HCT116 (cell line): ENCODE results near the gene PRKCZ. TPM values are rescaled to one million over a fixed set of nuclear protein-coding genes. Genes with fewer than 3 reads are reported as not detected.

Source experiments
- ATAC-seq: fragments of 200-7000 bp; cut with Tn5 transposase; 2 replicates; pipeline ENCODE4 v1.9.1; 2020; ENCODE audit warnings: mild to moderate bottlenecking, moderate library complexity
- BruUV-seq: library from RNA; stranded (reverse); fragments of 400-500 nt; replicated peaks from 2 replicates; lab custom pipeline; 2021; lab: Mats Ljungman, UMichigan
- CTCF ChIA-PET: fragments of 300-600 bp; sonication (Branson Sonifier 250); formaldehyde crosslinking; loops from one replicate; lab custom pipeline; 2021; ENCODE audit warnings: antibody characterized with exemption; lab: Charles Lee
- POLR2A ChIA-PET: fragments of 300-600, 350-600 bp; sonication (Branson Sonifier 250); formaldehyde crosslinking; loops from one replicate; lab custom pipeline; 2021; ENCODE audit warnings: antibody characterized with exemption; lab: Charles Lee
- RAD21 ChIA-PET, 2 experiments: fragments of 300-600 bp; sonication (Branson Sonifier 250); formaldehyde crosslinking; loops; one replicate each; lab custom pipeline; 2023; ENCODE audit warnings: low total read pairs in 2 of 2; ENCODE audit not compliant: uncharacterized antibody in 2 of 2, unreplicated experiment in 2 of 2, low non-redundant PET in 1 of 2; lab: Charles Lee
- DNase-seq: peaks from one replicate; pipeline ENCODE4 v3.0.0-alpha.2; 2010; ENCODE audit warnings: low read depth, low spot score
- H2AFZ ChIP-seq: fragments of 200-600 bp; shearing (Covaris generic), sonication (generic); 2 replicates; pipeline ENCODE4 v1.6.1; 2017; ENCODE audit warnings: low read depth, mixed run types, mixed read lengths, antibody characterized with exemption, low read length; ENCODE audit not compliant: poor library complexity, severe bottlenecking
- H3K27ac ChIP-seq: 2 replicates; pipeline ENCODE4 v1.5.1; 2012; ENCODE audit warnings: low read depth, low read length
- H3K27me3 ChIP-seq: fragments of 200-600 bp; sonication (generic); 2 replicates; pipeline ENCODE4 v1.6.1; 2016; ENCODE audit warnings: mixed run types, low read length, mixed read lengths; ENCODE audit not compliant: insufficient read depth
- H3K36me3 ChIP-seq, 2 experiments: fragments of 200-500 bp in 1 of 2; fragments of 200-600 bp in 1 of 2; sonication (Bioruptor generic) in 1 of 2; sonication (generic) in 1 of 2; 2 replicates each; pipeline versions ENCODE4 v1.5.1 to v1.6.1; 2014 to 2016; ENCODE audit warnings: low read length in 2 of 2, inconsistent platforms in 1 of 2, mixed read lengths in 1 of 2, mixed run types in 1 of 2; ENCODE audit not compliant: insufficient read depth in 2 of 2, control insufficient read depth in 1 of 2
- H3K4me1 ChIP-seq, 2 experiments: fragments of 200-600 bp in 1 of 2; sonication (generic) in 1 of 2; 2 replicates each; pipeline versions ENCODE4 v1.5.1 to v1.6.1; 2012 to 2017; ENCODE audit warnings: low read length in 2 of 2, inconsistent platforms in 1 of 2, mild to moderate bottlenecking in 1 of 2, mixed read lengths in 1 of 2, mixed run types in 1 of 2, moderate library complexity in 1 of 2; ENCODE audit not compliant: insufficient read depth in 2 of 2, control insufficient read depth in 1 of 2
- H3K4me2 ChIP-seq: fragments of 200-600 bp; sonication (generic); 2 replicates; pipeline ENCODE4 v1.6.1; 2017; ENCODE audit warnings: mixed run types, low read length, mixed read lengths
- H3K4me3 ChIP-seq, 2 experiments: fragments of 200-600 bp in 1 of 2; sonication (generic) in 1 of 2; replicated peaks in 1 of 2; 2 replicates each; pipeline ENCODE4 v1.5.1; 2011 to 2016; ENCODE audit warnings: low read length in 2 of 2, control low read depth in 1 of 2, low read depth in 1 of 2, mild to moderate bottlenecking in 1 of 2, mixed read lengths in 1 of 2, mixed run types in 1 of 2
- H3K79me2 ChIP-seq: fragments of 200-600 bp; sonication (generic); 2 replicates; pipeline ENCODE4 v1.6.1; 2017; ENCODE audit warnings: mild to moderate bottlenecking, mixed run types, low read length, moderate library complexity, mixed read lengths; ENCODE audit not compliant: insufficient read depth
- H3K9ac ChIP-seq: fragments of 200-600 bp; sonication (generic); 2 replicates; pipeline ENCODE4 v1.6.1; 2016; ENCODE audit warnings: low read length, mixed read lengths
- H3K9me2 ChIP-seq: fragments of 200-600 bp; sonication (generic), shearing (Covaris generic); 2 replicates; pipeline ENCODE4 v1.6.1; 2017; ENCODE audit warnings: mixed run types, mild to moderate bottlenecking, moderate library complexity; ENCODE audit not compliant: insufficient read depth
- H3K9me3 ChIP-seq, 2 experiments: fragments of 200-500 bp in 1 of 2; fragments of 200-600 bp in 1 of 2; sonication (Bioruptor generic) in 1 of 2; sonication (generic) in 1 of 2; 2 replicates each; pipeline ENCODE4 v1.6.1; 2014 to 2017; ENCODE audit warnings: low read length in 2 of 2, mixed read lengths in 2 of 2, inconsistent platforms in 1 of 2, low read depth in 1 of 2, mild to moderate bottlenecking in 1 of 2, mixed run types in 1 of 2, moderate library complexity in 1 of 2; ENCODE audit not compliant: control insufficient read depth in 1 of 2, insufficient read depth in 1 of 2
- H4K20me1 ChIP-seq: fragments of 200-600 bp; sonication (generic), shearing (Covaris generic); 2 replicates; pipeline ENCODE4 v1.6.1; 2017; ENCODE audit warnings: mixed run types, mild to moderate bottlenecking, moderate library complexity; ENCODE audit not compliant: insufficient read depth
- CEBPB ChIP-seq: IDR thresholded peaks from 2 replicates; pipeline ENCODE4 v1.6.1; 2012; ENCODE audit warnings: low read depth
- CTCF ChIP-seq, 3 experiments: fragments of 200-600 bp in 1 of 3; sonication (generic) in 1 of 3; IDR thresholded peaks in 2 of 3; conservative IDR thresholded peaks in 1 of 3; 2 replicates each; pipeline ENCODE4 v1.5.1; 2012 to 2017; ENCODE audit warnings: low read depth in 2 of 3, low read length in 2 of 3, antibody characterized with exemption in 1 of 3, borderline replicate concordance in 1 of 3, control low read depth in 1 of 3, mild to moderate bottlenecking in 1 of 3, mixed read lengths in 1 of 3, mixed run types in 1 of 3, moderate library complexity in 1 of 3; ENCODE audit not compliant: insufficient read depth in 1 of 3
- ELF1 ChIP-seq: IDR thresholded peaks from 2 replicates; pipeline ENCODE4 v1.6.1; 2012; ENCODE audit warnings: low read depth, borderline replicate concordance
- EZH2 ChIP-seq: fragments of 200-600 bp; sonication (generic); IDR thresholded peaks from 2 replicates; pipeline ENCODE4 v1.6.1; 2017; ENCODE audit warnings: antibody characterized with exemption, mixed run types
- FOSL1 ChIP-seq: IDR thresholded peaks from 2 replicates; pipeline ENCODE4 v1.6.1; 2012; ENCODE audit warnings: low read depth
- POLR2AphosphoS5 ChIP-seq: IDR thresholded peaks from 2 replicates; pipeline ENCODE4 v1.6.1; 2011; ENCODE audit warnings: mild to moderate bottlenecking, low read depth, low read length, moderate library complexity
- RAD21 ChIP-seq: IDR thresholded peaks from 2 replicates; pipeline ENCODE4 v1.6.1; 2012; ENCODE audit warnings: low read depth, mild to moderate bottlenecking
- SIN3A ChIP-seq: IDR thresholded peaks from 2 replicates; pipeline ENCODE4 v1.6.1; 2012; ENCODE audit warnings: low read depth
- SRF ChIP-seq: IDR thresholded peaks from 2 replicates; pipeline ENCODE4 v1.6.1; 2012; ENCODE audit warnings: low read depth
- ZFX ChIP-seq: fragments of 450-650 bp; IDR thresholded peaks from 2 replicates; pipeline ENCODE4 v1.6.1; 2017
- ZNF274 ChIP-seq: fragments of 200-500 bp; sonication (Bioruptor generic); IDR thresholded peaks from 2 replicates; pipeline ENCODE4 v1.6.1; 2014; ENCODE audit warnings: mild to moderate bottlenecking, low read depth, low read length, inconsistent platforms
- intact Hi-C: fragments of 100-400 bp; cut with micrococcal nuclease; formaldehyde crosslinking; loops from 2 replicates; pipeline ENCODE4 v1.10.0; 2022
- total RNA-seq: library from RNA; stranded (reverse); gene quantifications from one replicate; pipeline ENCODE4 v1.2.1, GENCODE V29; 2021; ENCODE audit not compliant: unreplicated experiment
- TF ChIP-seq, protein P1 (sequence below): IDR thresholded peaks from 2 replicates; pipeline ENCODE4 v1.6.1; 2012
- TF ChIP-seq, protein P2 (sequence below): IDR thresholded peaks from 2 replicates; pipeline ENCODE4 v1.6.1; 2011; ENCODE audit warnings: mild to moderate bottlenecking, low read length, moderate library complexity; ENCODE audit not compliant: insufficient replicate concordance; ENCODE audit errors: extremely low read depth

Gene PRKCZ
- total RNA-seq, 1 experiment from 2014 or later = 46.8 TPM

DNA sequence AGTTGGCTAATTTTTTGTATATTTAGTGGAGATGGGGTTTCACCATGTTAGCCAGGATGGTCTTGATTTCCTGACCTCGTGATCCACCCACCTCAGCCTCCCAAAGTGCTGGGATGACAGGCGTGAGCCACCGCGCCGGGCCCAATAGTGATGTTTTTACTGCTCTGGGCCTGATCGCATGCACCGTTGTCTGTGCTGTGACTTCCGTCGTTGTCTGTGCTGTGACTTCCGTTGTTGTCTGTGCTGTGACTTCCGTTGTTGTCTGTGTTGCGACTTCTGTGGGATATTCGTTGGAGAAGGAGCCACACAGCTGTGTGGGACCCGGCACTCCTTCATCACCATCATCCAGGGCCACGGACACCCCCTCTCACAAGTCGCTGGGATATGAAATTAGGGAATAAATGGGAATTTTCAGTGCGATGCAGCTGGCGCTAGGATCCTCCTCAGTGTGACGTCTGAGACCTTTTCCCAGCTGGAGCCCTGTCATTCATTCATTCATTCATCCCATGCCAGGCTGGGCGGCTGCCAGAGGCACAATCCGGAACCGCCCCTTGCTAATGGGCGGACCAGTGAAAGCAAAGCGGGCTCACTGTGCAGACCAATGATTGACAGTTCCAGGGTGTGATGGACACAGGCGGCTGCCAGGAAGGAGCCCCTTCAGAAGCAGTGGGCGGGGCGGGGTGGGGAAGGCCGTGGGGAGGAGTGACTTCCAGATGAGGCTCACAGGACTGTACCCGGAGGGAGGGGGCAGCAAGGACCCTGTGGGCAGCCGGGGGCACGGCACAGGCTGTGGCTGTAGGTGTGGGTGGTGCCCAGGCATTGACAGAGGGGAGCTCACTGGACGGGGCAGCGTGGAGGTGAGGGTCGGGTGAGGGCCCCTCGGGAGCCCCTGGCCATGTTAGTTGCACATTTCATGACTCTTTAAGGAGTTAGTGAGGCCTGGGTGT lies 48.9 kb downstream of the PRKCZ start:
- POLR2A ChIA-PET = no interaction called here
- TF ChIP-seq ZFX = no peak
- no peak for TF ChIP-seq EZH2
- TF ChIP-seq, protein P1, sequence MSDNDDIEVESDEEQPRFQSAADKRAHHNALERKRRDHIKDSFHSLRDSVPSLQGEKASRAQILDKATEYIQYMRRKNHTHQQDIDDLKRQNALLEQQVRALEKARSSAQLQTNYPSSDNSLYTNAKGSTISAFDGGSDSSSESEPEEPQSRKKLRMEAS = no peak
- no peak for TF ChIP-seq ELF1
- TF ChIP-seq ZNF274 = no peak
- no peak for TF ChIP-seq FOSL1
- TF ChIP-seq POLR2AphosphoS5 = no peak
- no peak for TF ChIP-seq CTCF (IDR thresholded peaks at IDR 0.05 in 2 of 3, conservative IDR thresholded peaks at IDR 0.05 in 1 of 3; ENCODE audit: borderline replicate concordance in 1 of 3, insufficient read depth in 1 of 3, low read depth in 2 of 3, low read length in 2 of 3)
- TF ChIP-seq SIN3A = no peak
- TF ChIP-seq SRF = no peak
- no peak for TF ChIP-seq RAD21
- TF ChIP-seq, protein P2, sequence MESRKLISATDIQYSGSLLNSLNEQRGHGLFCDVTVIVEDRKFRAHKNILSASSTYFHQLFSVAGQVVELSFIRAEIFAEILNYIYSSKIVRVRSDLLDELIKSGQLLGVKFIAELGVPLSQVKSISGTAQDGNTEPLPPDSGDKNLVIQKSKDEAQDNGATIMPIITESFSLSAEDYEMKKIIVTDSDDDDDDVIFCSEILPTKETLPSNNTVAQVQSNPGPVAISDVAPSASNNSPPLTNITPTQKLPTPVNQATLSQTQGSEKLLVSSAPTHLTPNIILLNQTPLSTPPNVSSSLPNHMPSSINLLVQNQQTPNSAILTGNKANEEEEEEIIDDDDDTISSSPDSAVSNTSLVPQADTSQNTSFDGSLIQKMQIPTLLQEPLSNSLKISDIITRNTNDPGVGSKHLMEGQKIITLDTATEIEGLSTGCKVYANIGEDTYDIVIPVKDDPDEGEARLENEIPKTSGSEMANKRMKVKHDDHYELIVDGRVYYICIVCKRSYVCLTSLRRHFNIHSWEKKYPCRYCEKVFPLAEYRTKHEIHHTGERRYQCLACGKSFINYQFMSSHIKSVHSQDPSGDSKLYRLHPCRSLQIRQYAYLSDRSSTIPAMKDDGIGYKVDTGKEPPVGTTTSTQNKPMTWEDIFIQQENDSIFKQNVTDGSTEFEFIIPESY = no peak
- TF ChIP-seq CEBPB = no peak
- TF ChIP-seq, all 23 proteins: peak for 0
- Histone ChIP-seq H3K9me2 (no peaks in the 10 kb centered on the region), H3K9ac (no peak overlapping the region), H2AFZ (no peak overlapping the region), H3K4me1 (peaks cover 0 to 7% of the 10 kb centered on the region in 2 experiments; a peak in 1 of 4 replicates), H3K79me2 (no peaks in the 10 kb centered on the region), H3K4me3 (no peak overlapping the region), H3K27ac (no peak overlapping the region), H3K9me3 (peaks cover 12 to 17% of the 10 kb centered on the region in 2 experiments; a peak in 2 of 4 replicates), H3K4me2 (no peak overlapping the region), H3K27me3 (no peaks in the 10 kb centered on the region), H3K36me3 (0 out of 4 replicates have a peak, but pooled peaks cover 0 to 5% of the 10 kb centered on the region in 2 experiments), H4K20me1 (no peaks in the 10 kb centered on the region)
- ATAC-seq = no peak
- ChIA-PET RAD21 (no interaction called here), CTCF (no interaction called here)
- DNase-seq = no peak
- BruUV-seq = no TSS peak
- intact Hi-C loops = no loop called here
